Ovary (tissue), 3 donors: ENCODE measurements around the gene AIPL1.

ENCODE experiments used
- CTCF ChIP-seq, 3 donors: fragments of 450-650 bp in 2 of 3; fragments of 200-600 bp in 1 of 3; IDR thresholded peaks; one replicate each; pipeline versions ENCODE4 v1.5.1 to v1.8.0; 2016 to 2022; ENCODE audit warnings: antibody characterized with exemption in 3 of 3, mild to moderate bottlenecking in 1 of 3
- EP300 ChIP-seq: sonication (generic); formaldehyde crosslinking; IDR thresholded peaks from one replicate; pipeline ENCODE4 v1.6.1; 2017; ENCODE audit warnings: antibody characterized with exemption
- POLR2A ChIP-seq: fragments of 450-650 bp; IDR thresholded peaks from one replicate; pipeline ENCODE4 v1.6.1; 2017; ENCODE audit warnings: antibody characterized with exemption, mild to moderate bottlenecking, moderate library complexity
- donor health status: DM: no; HTN: no; CAD: no.

GRCh38 chr17:6474906-6475305, 40.0 kb upstream of the AIPL1 start:
- no peak for TF ChIP-seq CTCF (IDR thresholded peaks at IDR 0.05)
- no peak for TF ChIP-seq POLR2A
- TF ChIP-seq EP300, result no peak
